Measurements from ENCODE around the gene PRCD. TPM values are rescaled to one million over a fixed set of nuclear protein-coding genes. Genes with fewer than 3 reads are reported as not detected.

Gene PRCD
- total RNA-seq, 1 experiment from 2014 or later, result 2.5 TPM

DNA sequence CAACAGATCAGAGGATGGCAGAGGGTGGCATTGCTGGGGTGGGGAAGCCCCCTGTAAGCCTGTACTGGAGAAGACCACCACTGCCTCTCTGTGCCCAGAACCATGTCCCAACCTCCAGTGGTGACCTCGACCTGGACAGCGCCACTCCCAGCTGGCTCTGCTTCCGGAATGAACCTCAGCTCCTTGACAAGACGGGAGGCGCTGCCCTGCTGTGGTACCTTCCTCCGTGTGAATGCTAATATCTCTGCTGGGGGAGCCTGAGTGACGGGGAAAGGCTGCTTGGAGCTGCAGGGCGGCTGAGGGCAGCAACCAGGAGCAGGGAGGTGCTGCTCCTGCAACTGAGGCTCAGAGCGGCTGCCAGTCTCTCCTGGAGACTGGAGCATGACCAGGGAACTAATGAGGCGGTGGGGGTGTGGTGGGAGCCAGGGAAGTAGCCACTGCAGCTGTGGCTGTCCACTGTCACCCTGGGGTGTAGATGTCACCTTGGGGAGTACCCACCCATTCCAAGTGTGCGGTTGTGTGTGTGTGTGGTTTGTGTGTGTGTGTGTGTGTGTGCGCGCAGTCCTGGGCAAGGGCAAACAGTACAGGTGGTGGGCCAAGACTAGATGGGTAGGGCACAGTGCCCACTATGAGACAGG, 6.2 kb downstream of the PRCD start:
- TSS peak; percentile 26 for BruUV-seq (replicated peaks)
- CTCF ChIA-PET, result interaction anchor here (0.6 to 2.4 kb wide), 9 partner anchors 11 to 735 kb away, joined by 3 to 23 read pairs (median 6); partner anchors contain the start of gene ST6GALNAC2
- TF ChIP-seq EZH2 (IDR thresholded peaks at IDR 0.05; ENCODE audit: low read length, unreplicated experiment) (no peak), EZH2phosphoT487 (IDR thresholded peaks at IDR 0.05; ENCODE audit: borderline replicate concordance, low read length) (no peak)
- TF ChIP-seq, protein P1, sequence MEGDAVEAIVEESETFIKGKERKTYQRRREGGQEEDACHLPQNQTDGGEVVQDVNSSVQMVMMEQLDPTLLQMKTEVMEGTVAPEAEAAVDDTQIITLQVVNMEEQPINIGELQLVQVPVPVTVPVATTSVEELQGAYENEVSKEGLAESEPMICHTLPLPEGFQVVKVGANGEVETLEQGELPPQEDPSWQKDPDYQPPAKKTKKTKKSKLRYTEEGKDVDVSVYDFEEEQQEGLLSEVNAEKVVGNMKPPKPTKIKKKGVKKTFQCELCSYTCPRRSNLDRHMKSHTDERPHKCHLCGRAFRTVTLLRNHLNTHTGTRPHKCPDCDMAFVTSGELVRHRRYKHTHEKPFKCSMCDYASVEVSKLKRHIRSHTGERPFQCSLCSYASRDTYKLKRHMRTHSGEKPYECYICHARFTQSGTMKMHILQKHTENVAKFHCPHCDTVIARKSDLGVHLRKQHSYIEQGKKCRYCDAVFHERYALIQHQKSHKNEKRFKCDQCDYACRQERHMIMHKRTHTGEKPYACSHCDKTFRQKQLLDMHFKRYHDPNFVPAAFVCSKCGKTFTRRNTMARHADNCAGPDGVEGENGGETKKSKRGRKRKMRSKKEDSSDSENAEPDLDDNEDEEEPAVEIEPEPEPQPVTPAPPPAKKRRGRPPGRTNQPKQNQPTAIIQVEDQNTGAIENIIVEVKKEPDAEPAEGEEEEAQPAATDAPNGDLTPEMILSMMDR (conservative IDR thresholded peaks at IDR 0.05; ENCODE audit: low read depth, low read length), result no peak; the same call in 1 of the 2 replicates
- ATAC-seq (peak; percentile 1), DNase-seq (no peak)
- POLR2A ChIA-PET (ENCODE audit: unreplicated experiment), result interaction anchor here (0.9 to 1.4 kb wide), 2 partner anchors 11 to 17 kb away, joined by 5 to 9 read pairs; no protein-coding TSS in a partner anchor
- peak overlapping the region; percentile 78 for H3K9ac ChIP-seq (ENCODE audit: low read length)
- no peaks in the 10 kb centered on the region for H4K20me1 ChIP-seq (ENCODE audit: low read length)
- no peaks in the 10 kb centered on the region for H3K79me2 ChIP-seq (ENCODE audit: low read length)
- peak overlapping the region; percentile 97 for H3K27ac ChIP-seq (ENCODE audit: low read length)
- H3F3A ChIP-seq (ENCODE audit: low read length, unreplicated experiment), result no peaks in the 10 kb centered on the region
- H3K9me3 ChIP-seq (ENCODE audit: low read length), result no peaks in the 10 kb centered on the region
- H3K4me1 ChIP-seq (ENCODE audit: insufficient read depth, low read length), result peaks cover 34% of the 10 kb centered on the region
- H3K4me3 ChIP-seq (ENCODE audit: low read length), result peak overlapping the region; percentile 1; the same call in 1 of the 2 replicates
- peak overlapping the region; percentile 48 for H3K4me2 ChIP-seq (ENCODE audit: low read length)
- intact Hi-C loops (cut with micrococcal nuclease), result loop anchor here (1.0 kb wide), 2 partner anchors 11 to 19 kb away; no protein-coding TSS in a partner anchor
- no peaks in the 10 kb centered on the region for H3K36me3 ChIP-seq (ENCODE audit: low read depth, low read length)
- H3K27me3 ChIP-seq (ENCODE audit: low read length), result no peaks in the 10 kb centered on the region
- no peak overlapping the region for H2AFZ ChIP-seq (ENCODE audit: low read length)
- H3K9me2 ChIP-seq (replicated peaks; ENCODE audit: low read length), result no peaks in the 10 kb centered on the region

DNA sequence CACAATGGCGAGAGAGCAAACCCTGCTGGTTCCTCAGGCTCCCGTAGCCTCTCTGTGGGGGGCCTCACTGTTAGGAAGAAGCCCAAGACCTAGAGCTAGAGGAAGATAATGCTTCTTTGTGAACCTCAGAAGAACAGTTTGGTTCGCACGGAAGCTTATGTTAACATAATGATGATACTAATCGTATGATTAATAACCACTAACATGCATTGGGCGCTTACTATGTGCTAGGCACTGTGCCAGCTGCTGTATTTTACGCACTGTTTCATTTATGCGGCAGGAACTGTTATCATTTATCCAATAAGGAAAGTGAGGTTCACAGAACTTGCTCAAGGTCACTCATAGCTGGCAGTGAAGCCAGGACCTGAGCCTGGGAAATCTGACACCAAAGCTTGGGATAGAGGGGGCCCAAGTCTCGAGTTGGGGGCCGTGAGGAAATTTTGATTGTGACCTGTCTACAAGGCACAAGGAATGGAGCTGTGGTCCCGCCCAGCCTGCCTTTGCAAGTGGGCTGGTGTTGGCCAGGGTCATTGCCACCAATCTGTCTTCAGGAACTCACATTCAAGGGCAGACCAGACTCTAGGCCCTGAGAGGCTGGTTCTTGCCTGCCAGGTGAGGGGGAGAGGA, 6.8 kb downstream of the PRCD start:
- H3K9me2 ChIP-seq (replicated peaks; ENCODE audit: low read length), result no peaks in the 10 kb centered on the region
- TF ChIP-seq, protein P1 (conservative IDR thresholded peaks at IDR 0.05; ENCODE audit: low read depth, low read length), result no peak
- TF ChIP-seq EZH2phosphoT487 (IDR thresholded peaks at IDR 0.05; ENCODE audit: borderline replicate concordance, low read length) (no peak), EZH2 (IDR thresholded peaks at IDR 0.05; ENCODE audit: low read length, unreplicated experiment) (no peak)
- peak overlapping the region; percentile 74 for H3K4me2 ChIP-seq (ENCODE audit: low read length)
- DNase-seq (peak; percentile 99), ATAC-seq (peak; percentile 76)
- H3K79me2 ChIP-seq (ENCODE audit: low read length), result no peaks in the 10 kb centered on the region
- H3K27me3 ChIP-seq (ENCODE audit: low read length), result no peaks in the 10 kb centered on the region
- ChIA-PET CTCF (interaction anchor here (0.5 to 2.4 kb wide), 12 partner anchors 11 to 84 kb away, joined by 3 to 23 read pairs (median 4); partner anchors contain the start of gene ST6GALNAC2), POLR2A (ENCODE audit: unreplicated experiment) (interaction anchor here (0.9 to 1.4 kb wide), 2 partner anchors 10 to 17 kb away, joined by 5 to 9 read pairs; no protein-coding TSS in a partner anchor)
- intact Hi-C loops (cut with micrococcal nuclease), result loop anchor here (1.0 kb wide), 3 partner anchors 11 to 23 kb away; no protein-coding TSS in a partner anchor
- H3K4me3 ChIP-seq (ENCODE audit: low read length), result peak overlapping the region; percentile 22; the same call in 1 of the 2 replicates
- H3K27ac ChIP-seq (ENCODE audit: low read length), result peak overlapping the region; percentile 97
- H3K36me3 ChIP-seq (ENCODE audit: low read depth, low read length), result no peaks in the 10 kb centered on the region
- no TSS peak for BruUV-seq (replicated peaks)
- H3K9ac ChIP-seq (ENCODE audit: low read length), result peak overlapping the region; percentile 90
- H3K9me3 ChIP-seq (ENCODE audit: low read length), result no peaks in the 10 kb centered on the region
- no peak overlapping the region for H2AFZ ChIP-seq (ENCODE audit: low read length)
- H3K4me1 ChIP-seq (ENCODE audit: insufficient read depth, low read length), result peaks cover 35% of the 10 kb centered on the region
- H3F3A ChIP-seq (ENCODE audit: low read length, unreplicated experiment), result no peaks in the 10 kb centered on the region
- H4K20me1 ChIP-seq (ENCODE audit: low read length), result no peaks in the 10 kb centered on the region

Data from PC-3 (cell line).